Loucy (cell line): ENCODE results near the gene GAREM2.

Experiments
- CTCF ChIP-seq: fragments of 200-600 bp; sonication (generic); conservative IDR thresholded peaks from 2 replicates; pipeline ENCODE4 v1.5.1; 2014; ENCODE audit warnings: mild to moderate bottlenecking, antibody characterized with exemption, low read length
- EZH2phosphoT487 ChIP-seq: fragments of 200-600 bp; IDR thresholded peaks from 2 replicates; pipeline ENCODE4 v1.6.1; 2018; ENCODE audit warnings: antibody characterized with exemption, mild to moderate bottlenecking, moderate library complexity, borderline replicate concordance

DNA sequence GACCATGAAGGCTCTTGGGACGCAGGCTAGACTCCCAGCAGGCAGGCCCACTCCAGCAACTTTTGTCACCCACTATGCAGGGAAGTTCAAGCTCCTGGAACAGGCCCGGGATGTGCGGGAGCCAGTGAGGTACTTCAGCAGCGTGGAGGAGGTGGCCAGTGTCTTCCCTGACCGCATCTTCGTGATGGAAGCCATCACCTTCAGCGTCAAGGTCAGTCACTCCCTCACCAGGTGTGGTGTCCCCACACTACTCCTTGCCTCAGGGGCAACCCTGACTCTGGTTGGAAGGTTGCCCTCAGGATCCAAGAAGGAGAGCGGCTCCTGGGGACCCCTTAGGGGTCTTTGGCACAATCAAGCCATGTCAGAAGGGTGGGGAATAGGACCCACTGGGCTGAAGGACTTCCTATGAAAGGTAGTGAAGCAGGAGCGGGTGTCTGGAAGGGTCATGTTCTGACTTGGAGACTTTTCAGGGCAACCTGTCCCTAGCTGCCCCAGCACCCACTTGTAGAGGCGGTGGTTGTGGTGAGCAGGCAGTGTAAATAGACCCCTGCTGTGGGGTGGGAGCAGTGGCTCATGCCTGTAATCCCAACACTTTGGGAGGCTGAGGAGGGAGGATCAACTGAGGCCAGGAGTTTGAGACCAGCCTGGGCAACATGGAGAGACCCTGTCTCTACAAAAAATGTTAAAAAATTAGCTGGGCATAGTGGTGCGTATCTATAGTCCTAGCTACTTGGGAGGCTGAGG, 10.2 kb downstream of the GAREM2 start:
- TF ChIP-seq CTCF: no peak
- no peak for TF ChIP-seq EZH2phosphoT487
